ENCODE measurements around the gene RTP1. TPM values are rescaled to one million over a fixed set of nuclear protein-coding genes. Genes with fewer than 3 reads are reported as not detected.
A peak's percentile ranks its signal among the peaks of the same experiment; 100 is the strongest.

RTP1 gene
- 0.43 TPM in 1 of 2 replicates, not detected in the other for total RNA-seq (ENCODE audit: low replicate concordance)

- Histone ChIP-seq H3K27ac (no peak within 1 kb of the TSS), H3K4me2 (no peak within 1 kb of the TSS), H3K4me1 (peaks cover 8% of the 10 kb centered on the region), H2AFZ (replicated peaks) (peak within 1 kb of the TSS; percentile 82), H3K27me3 (no peaks in the 10 kb centered on the region), H3K79me2 (ENCODE audit: low read depth) (no peaks in the 10 kb centered on the region), H3K9ac (no peak within 1 kb of the TSS), H3K9me3 (ENCODE audit: low read depth) (no peaks in the 10 kb centered on the region), H3F3A (ENCODE audit: low read depth) (no peaks in the 10 kb centered on the region), H4K20me1 (ENCODE audit: low read depth) (no peaks in the 10 kb centered on the region), H3K36me3 (no peaks in the 10 kb centered on the region), H3K4me3 (no peak within 1 kb of the TSS)
- Mint-ChIP-seq H3K9me3 (no peaks in the 10 kb centered on the region), H3K36me3 (no peaks in the 10 kb centered on the region), H3K27ac (no peak within 1 kb of the TSS), H3K4me1 (peaks cover 7% of the 10 kb centered on the region), H3K4me3 (no peak within 1 kb of the TSS), H3K27me3 (ENCODE audit: insufficient read depth, low read depth) (peaks cover 8% of the 10 kb centered on the region)
- peak; percentile 62 for DNase-seq (ENCODE audit: low spot score)
- TF ChIP-seq EZH2phosphoT487 (IDR thresholded peaks at IDR 0.05): no peak
- TF ChIP-seq, protein P1, sequence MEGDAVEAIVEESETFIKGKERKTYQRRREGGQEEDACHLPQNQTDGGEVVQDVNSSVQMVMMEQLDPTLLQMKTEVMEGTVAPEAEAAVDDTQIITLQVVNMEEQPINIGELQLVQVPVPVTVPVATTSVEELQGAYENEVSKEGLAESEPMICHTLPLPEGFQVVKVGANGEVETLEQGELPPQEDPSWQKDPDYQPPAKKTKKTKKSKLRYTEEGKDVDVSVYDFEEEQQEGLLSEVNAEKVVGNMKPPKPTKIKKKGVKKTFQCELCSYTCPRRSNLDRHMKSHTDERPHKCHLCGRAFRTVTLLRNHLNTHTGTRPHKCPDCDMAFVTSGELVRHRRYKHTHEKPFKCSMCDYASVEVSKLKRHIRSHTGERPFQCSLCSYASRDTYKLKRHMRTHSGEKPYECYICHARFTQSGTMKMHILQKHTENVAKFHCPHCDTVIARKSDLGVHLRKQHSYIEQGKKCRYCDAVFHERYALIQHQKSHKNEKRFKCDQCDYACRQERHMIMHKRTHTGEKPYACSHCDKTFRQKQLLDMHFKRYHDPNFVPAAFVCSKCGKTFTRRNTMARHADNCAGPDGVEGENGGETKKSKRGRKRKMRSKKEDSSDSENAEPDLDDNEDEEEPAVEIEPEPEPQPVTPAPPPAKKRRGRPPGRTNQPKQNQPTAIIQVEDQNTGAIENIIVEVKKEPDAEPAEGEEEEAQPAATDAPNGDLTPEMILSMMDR (IDR thresholded peaks at IDR 0.05): no peak
- no peak for TF ChIP-seq EZH2 (IDR thresholded peaks at IDR 0.05)
Observed at GRCh38 chr3:187197335-187197649, at the start of gene RTP1. Gene RTP1, plus strand, starts transcription at chr3:187197486. Its CDS starts 30 bp downstream, at chr3:187197516.

DNA sequence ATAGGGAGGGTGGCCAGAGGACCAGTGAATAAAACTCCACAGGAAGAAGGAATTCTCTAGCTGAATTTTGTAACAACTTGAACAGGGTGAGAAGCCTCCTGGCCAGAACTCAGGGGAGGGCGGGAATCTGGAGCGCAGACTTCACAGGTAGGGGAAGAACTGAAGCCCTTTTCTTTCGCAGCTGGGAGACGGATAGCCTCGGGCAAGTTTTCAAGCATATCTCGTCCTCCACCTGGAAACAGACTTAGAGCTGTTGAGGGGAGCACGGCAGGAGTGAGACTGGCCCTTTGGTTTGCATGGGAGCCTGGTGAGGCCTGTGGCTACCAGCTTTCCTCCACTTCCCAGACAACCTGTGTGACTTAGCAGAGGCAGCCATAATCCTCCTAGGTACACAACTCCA lies 47.1 kb upstream of the RTP1 start:
- peak overlapping the region; percentile 77 for H2AFZ ChIP-seq (replicated peaks)
- no peak overlapping the region for H3K27ac ChIP-seq
- H3K27me3 ChIP-seq: no peaks in the 10 kb centered on the region
- H3K79me2 ChIP-seq (ENCODE audit: low read depth): no peaks in the 10 kb centered on the region
- H3K4me3 Mint-ChIP-seq: no peak overlapping the region
- H3K4me1 Mint-ChIP-seq: no peaks in the 10 kb centered on the region
- H3F3A ChIP-seq (ENCODE audit: low read depth): no peaks in the 10 kb centered on the region
- no peaks in the 10 kb centered on the region for H3K9me3 ChIP-seq (ENCODE audit: low read depth)
- TF ChIP-seq EZH2phosphoT487 (IDR thresholded peaks at IDR 0.05) (no peak), EZH2 (IDR thresholded peaks at IDR 0.05) (no peak)
- TF ChIP-seq, protein P1 (IDR thresholded peaks at IDR 0.05): no peak
- no peaks in the 10 kb centered on the region for H4K20me1 ChIP-seq (ENCODE audit: low read depth)
- no peak overlapping the region for H3K4me2 ChIP-seq
- H3K27me3 Mint-ChIP-seq (ENCODE audit: insufficient read depth, low read depth): peaks cover 7% of the 10 kb centered on the region
- H3K27ac Mint-ChIP-seq: no peak overlapping the region
- no peaks in the 10 kb centered on the region for H3K36me3 Mint-ChIP-seq
- H3K36me3 ChIP-seq: no peaks in the 10 kb centered on the region
- H3K9me3 Mint-ChIP-seq: peaks cover 20% of the 10 kb centered on the region
- DNase-seq (ENCODE audit: low spot score): no peak
- H3K9ac ChIP-seq: no peak overlapping the region
- H3K4me1 ChIP-seq: no peaks in the 10 kb centered on the region
- H3K4me3 ChIP-seq: no peak overlapping the region

DNA sequence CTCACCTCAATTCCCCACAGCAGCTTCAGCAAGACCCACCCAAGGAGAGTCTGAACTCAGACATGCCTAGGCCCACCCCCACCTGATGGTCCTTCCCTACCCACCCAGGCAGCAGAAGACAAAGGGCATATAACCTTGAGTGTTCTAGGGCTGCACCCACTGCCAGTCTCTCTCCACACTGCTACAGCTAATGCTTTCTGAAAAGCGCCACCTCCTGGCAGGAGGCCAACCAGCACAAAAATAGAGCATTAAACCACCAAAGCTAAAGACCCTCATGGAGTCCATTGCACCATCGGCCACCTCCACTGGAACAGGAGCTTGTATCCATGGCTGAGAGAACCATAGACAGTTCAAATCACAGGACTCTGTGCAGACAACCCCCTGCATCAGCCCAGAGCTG lies 46.7 kb upstream of the RTP1 start:
- peak overlapping the region; percentile 77 for H2AFZ ChIP-seq (replicated peaks)
- Mint-ChIP-seq H3K27me3 (ENCODE audit: insufficient read depth, low read depth) (peaks cover 7% of the 10 kb centered on the region), H3K4me3 (no peak overlapping the region), H3K36me3 (no peaks in the 10 kb centered on the region), H3K27ac (no peak overlapping the region), H3K9me3 (peaks cover 20% of the 10 kb centered on the region), H3K4me1 (no peaks in the 10 kb centered on the region)
- no peaks in the 10 kb centered on the region for H3K27me3 ChIP-seq
- H3K79me2 ChIP-seq (ENCODE audit: low read depth): no peaks in the 10 kb centered on the region
- DNase-seq (ENCODE audit: low spot score): no peak
- no peak for TF ChIP-seq EZH2phosphoT487 (IDR thresholded peaks at IDR 0.05)
- TF ChIP-seq, protein P1 (IDR thresholded peaks at IDR 0.05): peak; percentile 39
- no peak overlapping the region for H3K9ac ChIP-seq
- no peak overlapping the region for H3K27ac ChIP-seq
- H3F3A ChIP-seq (ENCODE audit: low read depth): no peaks in the 10 kb centered on the region
- no peak overlapping the region for H3K4me2 ChIP-seq
- no peaks in the 10 kb centered on the region for H3K4me1 ChIP-seq
- H3K36me3 ChIP-seq: no peaks in the 10 kb centered on the region
- H3K4me3 ChIP-seq: no peak overlapping the region
- no peaks in the 10 kb centered on the region for H4K20me1 ChIP-seq (ENCODE audit: low read depth)
- no peaks in the 10 kb centered on the region for H3K9me3 ChIP-seq (ENCODE audit: low read depth)
